ENCODE data around the gene ABCA9. TPM values are rescaled to one million over a fixed set of nuclear protein-coding genes. Genes with fewer than 3 reads are reported as not detected.

ABCA9 gene
- total and polyA plus RNA-seq, 8 donors = 2.4 to 11.0 (median 7.6) TPM

- Histone ChIP-seq H3K36me3 (no peaks in the 10 kb centered on the region), H3K4me3 (no peak overlapping the region), H3K27ac (no peak overlapping the region), H3K9me3 (no peaks in the 10 kb centered on the region), H3K4me1 (peaks cover 0 to 8% of the 10 kb centered on the region in 2 donors), H3K27me3 (no peaks in the 10 kb centered on the region)
- no peak for TF ChIP-seq CTCF (IDR thresholded peaks at IDR 0.05)
- DNase-seq (no peak), ATAC-seq (no peak)
- intact Hi-C loops (cut with DNase I) = no loop called here
Measured at GRCh38 chr17:69096541-69096940, 35.8 kb upstream of the ABCA9 start.

GRCh38 chr17:69093995-69094394, 33.3 kb upstream of the ABCA9 start:
- no peak for TF ChIP-seq CTCF (IDR thresholded peaks at IDR 0.05)
- peaks cover 0 to 6% of the 10 kb centered on the region in 2 donors for H3K4me1 ChIP-seq
- no peak overlapping the region for H3K27ac ChIP-seq
- no peaks in the 10 kb centered on the region for H3K9me3 ChIP-seq
- no peaks in the 10 kb centered on the region for H3K27me3 ChIP-seq
- no peaks in the 10 kb centered on the region for H3K36me3 ChIP-seq
- ATAC-seq = no peak
- H3K4me3 ChIP-seq = no peak overlapping the region
- intact Hi-C loops (cut with DNase I) = no loop called here
- no peak for DNase-seq

- Histone ChIP-seq H3K36me3 (no peaks in the 10 kb centered on the region), H3K4me3 (no peak overlapping the region), H3K27me3 (no peaks in the 10 kb centered on the region), H3K9me3 (no peaks in the 10 kb centered on the region), H3K4me1 (peaks cover 0 to 5% of the 10 kb centered on the region in 2 donors), H3K27ac (peak overlapping the region in 1 of 2 donors; percentile 29)
- ATAC-seq (peak; percentile 41), DNase-seq (peak in 1 of 4 donors; percentile 7)
- no peak for TF ChIP-seq CTCF (IDR thresholded peaks at IDR 0.05)
- intact Hi-C loops (cut with DNase I) = no loop called here
Measured at GRCh38 chr17:69093279-69093789, 32.6 kb upstream of the ABCA9 start.

- Histone ChIP-seq H3K27ac (no peak overlapping the region), H3K4me3 (no peak overlapping the region), H3K36me3 (no peaks in the 10 kb centered on the region), H3K27me3 (no peaks in the 10 kb centered on the region), H3K4me1 (no peaks in the 10 kb centered on the region), H3K9me3 (no peaks in the 10 kb centered on the region)
- DNase-seq = no peak
- ATAC-seq = no peak
- no peak for TF ChIP-seq CTCF (IDR thresholded peaks at IDR 0.05)
- intact Hi-C loops (cut with DNase I) = no loop called here
Measured at GRCh38 chr17:69090365-69090764, 29.6 kb upstream of the ABCA9 start.

- Histone ChIP-seq H3K9me3 (no peaks in the 10 kb centered on the region), H3K4me3 (no peak overlapping the region), H3K27ac (no peak overlapping the region), H3K4me1 (no peaks in the 10 kb centered on the region), H3K36me3 (no peaks in the 10 kb centered on the region), H3K27me3 (no peaks in the 10 kb centered on the region)
- intact Hi-C loops (cut with DNase I) = no loop called here
- ATAC-seq = no peak
- no peak for DNase-seq
- TF ChIP-seq CTCF (IDR thresholded peaks at IDR 0.05) = no peak
Measured at GRCh38 chr17:69088643-69089200, 28.0 kb upstream of the ABCA9 start.
